ENCODE results near the gene ADSS2.
"Not testable (repeated sequence)": the region's sequence is repeated elsewhere in the genome, so short reads cannot be mapped to it uniquely, and the experiment has no call there.

ADSS2 gene

GRCh38 chr1:244388961-244389360 is 62.7 kb downstream of the ADSS2 start:
- H3K36me3 ChIP-seq = no peaks in the 10 kb centered on the region
- no peaks in the 10 kb centered on the region for H4K20me1 ChIP-seq
- H3K4me1 ChIP-seq = no peaks in the 10 kb centered on the region
- no peak overlapping the region for H3K4me3 ChIP-seq
- H3K27ac ChIP-seq = no peak overlapping the region
- H3K9me3 ChIP-seq = no peaks in the 10 kb centered on the region
- TF ChIP-seq Cebpa-rat (IDR thresholded peaks at IDR 0.05) = no peak
- no peak overlapping the region for H3K4me2 ChIP-seq
- H3K9ac ChIP-seq = no peak overlapping the region
- no peaks in the 10 kb centered on the region for H3K27me3 ChIP-seq

GRCh38 chr1:244387415-244387814 is 64.3 kb downstream of the ADSS2 start:
- TF ChIP-seq Cebpa-rat (IDR thresholded peaks at IDR 0.05) = no peak
- H3K36me3 ChIP-seq = no peaks in the 10 kb centered on the region
- no peak overlapping the region for H3K4me3 ChIP-seq
- no peak overlapping the region for H3K4me2 ChIP-seq
- no peaks in the 10 kb centered on the region for H3K9me3 ChIP-seq
- no peaks in the 10 kb centered on the region for H4K20me1 ChIP-seq
- no peaks in the 10 kb centered on the region for H3K27me3 ChIP-seq
- H3K9ac ChIP-seq = no peak overlapping the region
- no peak overlapping the region for H3K27ac ChIP-seq
- H3K4me1 ChIP-seq = no peaks in the 10 kb centered on the region

- Histone ChIP-seq H3K36me3 (no peaks in the 10 kb centered on the region), H3K27ac (no peak overlapping the region), H3K4me1 (no peaks in the 10 kb centered on the region), H3K4me2 (no peak overlapping the region), H4K20me1 (no peaks in the 10 kb centered on the region), H3K9me3 (no peaks in the 10 kb centered on the region), H3K4me3 (no peak overlapping the region), H3K27me3 (no peaks in the 10 kb centered on the region), H3K9ac (no peak overlapping the region)
- TF ChIP-seq Cebpa-rat (IDR thresholded peaks at IDR 0.05) = no peak
Observed at GRCh38 chr1:244386595-244386994, 65.1 kb downstream of the ADSS2 start.

DNA sequence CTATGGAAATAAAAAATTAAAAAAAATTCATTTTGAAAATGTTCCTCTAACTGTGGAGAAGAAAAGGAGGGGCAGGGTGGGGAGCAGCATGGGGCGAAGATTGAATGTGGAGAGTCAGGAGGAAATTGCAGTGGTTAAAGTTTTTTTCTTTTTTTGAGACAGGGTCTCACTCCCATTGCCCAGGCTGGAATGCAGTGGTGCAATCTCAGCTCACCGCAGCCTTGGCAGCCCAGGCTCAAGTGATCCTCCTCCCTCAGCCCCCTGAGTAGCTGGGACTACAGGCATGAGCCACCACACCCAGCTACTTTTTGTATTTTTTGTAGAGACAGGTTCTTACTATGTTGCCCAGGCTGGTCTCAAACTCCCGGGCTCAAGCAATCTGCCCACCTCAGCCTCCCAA is 67.6 kb downstream of the ADSS2 start:
- no peak overlapping the region for H3K27ac ChIP-seq

DNA sequence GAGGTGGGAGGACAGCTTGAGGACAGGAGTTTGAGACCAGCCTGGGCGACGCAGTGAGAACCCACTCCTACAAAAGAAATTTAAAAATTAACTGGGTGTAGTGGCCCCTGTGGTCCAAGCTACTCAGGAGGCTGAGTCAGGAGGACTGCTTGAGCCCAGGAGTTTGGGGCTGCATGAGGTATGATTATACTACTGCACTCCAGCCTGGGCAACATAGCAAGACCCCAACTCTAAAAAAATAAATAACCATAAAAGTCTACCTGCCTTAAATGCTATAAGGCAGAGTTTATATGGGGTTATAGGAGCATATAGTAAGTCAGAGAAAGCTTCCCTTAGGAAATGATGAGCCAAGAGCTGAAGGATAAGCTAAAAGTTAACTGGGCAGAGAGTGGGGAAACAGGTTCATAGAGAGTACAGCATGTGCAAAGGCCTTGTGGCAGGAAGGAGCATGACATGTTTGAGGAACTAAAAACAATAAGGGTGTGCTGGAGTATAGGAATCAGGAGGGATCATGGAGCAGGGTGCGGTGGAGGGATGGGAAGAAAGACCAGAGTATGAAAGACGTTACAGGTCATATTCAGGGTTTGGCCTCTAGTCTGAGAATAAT is 68.3 kb downstream of the ADSS2 start:
- Histone ChIP-seq H3K27me3 (no peaks in the 10 kb centered on the region), H3K36me3 (no peaks in the 10 kb centered on the region), H3K4me2 (no peak overlapping the region), H3K9me3 (no peaks in the 10 kb centered on the region), H4K20me1 (no peaks in the 10 kb centered on the region), H3K9ac (no peak overlapping the region), H3K4me3 (no peak overlapping the region), H3K4me1 (no peaks in the 10 kb centered on the region), H3K27ac (no peak overlapping the region)
- no peak for TF ChIP-seq Cebpa-rat (IDR thresholded peaks at IDR 0.05)

More for the DNA sequence above, 67.6 kb downstream of the ADSS2 start:
- no peaks in the 10 kb centered on the region for H3K4me1 ChIP-seq
- no peak overlapping the region for H3K4me2 ChIP-seq
- no peaks in the 10 kb centered on the region for H3K36me3 ChIP-seq
- TF ChIP-seq Cebpa-rat (IDR thresholded peaks at IDR 0.05) = no peak
- no peaks in the 10 kb centered on the region for H3K27me3 ChIP-seq
- no peaks in the 10 kb centered on the region for H4K20me1 ChIP-seq
- H3K9ac ChIP-seq = no peak overlapping the region
- H3K4me3 ChIP-seq = no peak overlapping the region
- no peaks in the 10 kb centered on the region for H3K9me3 ChIP-seq

DNA sequence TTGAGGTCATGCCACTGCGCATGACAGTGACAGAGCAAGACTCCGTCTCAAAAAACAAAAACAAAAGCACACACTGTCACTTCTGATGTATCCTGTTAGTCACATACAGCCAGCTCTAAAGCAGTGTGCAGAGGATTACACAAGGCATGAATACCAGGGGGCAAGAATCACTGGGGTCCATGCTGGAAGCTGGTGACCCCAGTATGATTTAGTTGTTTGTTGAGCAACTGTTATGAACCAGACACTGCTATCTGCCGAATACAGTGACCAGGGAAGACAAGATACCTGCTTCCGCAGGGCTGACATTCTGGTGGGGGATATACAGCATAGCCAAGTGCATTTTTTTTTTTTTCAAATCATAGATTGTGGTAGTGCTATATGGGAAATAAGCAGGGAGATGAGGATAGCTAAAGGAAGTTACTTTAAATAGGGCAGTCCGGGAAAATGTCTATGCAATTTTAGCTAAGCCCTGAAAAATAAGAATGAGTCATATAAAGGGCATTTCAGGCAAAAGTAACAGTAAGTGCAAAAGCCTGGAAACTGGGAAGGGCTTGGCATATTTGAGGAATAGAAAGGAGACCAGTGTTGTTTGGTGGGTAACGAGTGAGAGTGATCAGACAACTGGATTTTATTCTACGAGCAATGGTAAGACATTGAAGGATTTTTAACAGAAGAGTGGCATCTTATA is 69.7 kb downstream of the ADSS2 start:
- H3K27ac ChIP-seq = no peak overlapping the region
- H3K27me3 ChIP-seq = no peaks in the 10 kb centered on the region
- H3K9ac ChIP-seq = no peak overlapping the region
- H4K20me1 ChIP-seq = no peaks in the 10 kb centered on the region
- no peaks in the 10 kb centered on the region for H3K4me1 ChIP-seq
- TF ChIP-seq Cebpa-rat (IDR thresholded peaks at IDR 0.05) = no peak
- no peak overlapping the region for H3K4me3 ChIP-seq
- no peaks in the 10 kb centered on the region for H3K36me3 ChIP-seq
- no peak overlapping the region for H3K4me2 ChIP-seq
- no peaks in the 10 kb centered on the region for H3K9me3 ChIP-seq

DNA sequence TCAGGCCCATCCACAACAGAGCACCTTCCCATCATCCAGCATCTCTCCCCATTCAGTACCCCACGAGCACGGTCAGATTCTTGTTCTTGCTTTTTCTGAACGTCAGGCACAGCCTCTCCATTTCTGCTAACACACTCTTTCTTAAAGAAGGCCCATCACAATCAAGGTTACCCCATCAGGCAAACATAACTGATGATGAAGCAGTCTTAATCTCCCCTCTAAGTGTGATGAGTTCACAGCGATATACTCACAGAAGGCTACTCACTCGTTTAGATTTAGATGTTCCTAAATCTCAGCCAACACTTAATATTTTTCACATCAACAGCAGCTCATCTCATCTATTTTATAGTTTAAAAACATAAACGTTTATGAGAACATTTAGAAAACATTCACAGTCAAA is 75.6 kb downstream of the ADSS2 start:
- Histone ChIP-seq H3K36me3 (no peaks in the 10 kb centered on the region), H3K27me3 (no peaks in the 10 kb centered on the region), H3K4me1 (no peaks in the 10 kb centered on the region), H4K20me1 (no peaks in the 10 kb centered on the region), H3K4me3 (no peak overlapping the region), H3K27ac (no peak overlapping the region), H3K9me3 (no peaks in the 10 kb centered on the region), H3K9ac (no peak overlapping the region), H3K4me2 (no peak overlapping the region)
- no peak for TF ChIP-seq Cebpa-rat (IDR thresholded peaks at IDR 0.05)

GRCh38 chr1:244375051-244375450 is 76.7 kb downstream of the ADSS2 start:
- Histone ChIP-seq H4K20me1 (no peaks in the 10 kb centered on the region), H3K27ac (no peak overlapping the region), H3K4me3 (no peak overlapping the region), H3K9me3 (no peaks in the 10 kb centered on the region), H3K9ac (no peak overlapping the region), H3K36me3 (no peaks in the 10 kb centered on the region), H3K4me2 (no peak overlapping the region), H3K4me1 (no peaks in the 10 kb centered on the region), H3K27me3 (no peaks in the 10 kb centered on the region)
- TF ChIP-seq Cebpa-rat (IDR thresholded peaks at IDR 0.05) = no peak

DNA sequence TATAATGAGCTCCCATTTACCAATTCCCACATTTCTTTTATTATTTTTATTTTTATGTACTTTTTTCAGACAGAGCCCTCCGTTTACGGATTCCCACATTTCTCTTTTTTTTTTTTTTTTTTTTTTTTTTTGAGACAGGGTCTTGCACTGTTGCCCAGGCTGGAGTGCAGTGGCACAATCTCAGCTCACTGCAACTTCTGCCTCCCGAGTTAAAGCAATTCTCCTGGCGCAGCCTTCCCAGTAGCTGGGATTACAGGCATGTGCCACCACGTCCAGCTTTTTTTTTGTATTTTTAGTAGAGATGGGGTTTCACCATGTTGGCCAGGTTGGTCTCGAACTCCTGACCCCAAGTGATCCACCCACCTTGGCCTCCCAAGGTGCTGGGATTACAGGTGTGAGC is 77.2 kb downstream of the ADSS2 start:
- H3K9ac ChIP-seq, H3K9me3 ChIP-seq: not testable (repeated sequence)

GRCh38 chr1:244371242-244372141 is 80.2 kb downstream of the ADSS2 start:
- Histone ChIP-seq H3K4me2 (no peak overlapping the region), H3K4me1 (no peaks in the 10 kb centered on the region), H3K4me3 (no peak overlapping the region), H4K20me1 (no peaks in the 10 kb centered on the region), H3K27me3 (no peaks in the 10 kb centered on the region), H3K36me3 (no peaks in the 10 kb centered on the region), H3K9me3 (no peaks in the 10 kb centered on the region), H3K27ac (no peak overlapping the region), H3K9ac (no peak overlapping the region)
- TF ChIP-seq Cebpa-rat (IDR thresholded peaks at IDR 0.05) = no peak

More for the DNA sequence above, 77.2 kb downstream of the ADSS2 start:
- H3K27me3 ChIP-seq, H3K4me2 ChIP-seq, H3K36me3 ChIP-seq, H3K4me3 ChIP-seq, H3K4me1 ChIP-seq, H4K20me1 ChIP-seq, H3K27ac ChIP-seq: not testable (repeated sequence)
